Measurements from ENCODE around the gene TMEM167B. TPM values are rescaled to one million over a fixed set of nuclear protein-coding genes. Genes with fewer than 3 reads are reported as not detected.

Gene TMEM167B
- total and polyA plus RNA-seq, 2 of the 8 experiments (the other 6 are each of a cell fraction or from before 2014, with no cell fraction given) = 3.6 to 14.8 TPM

- TF ChIP-seq CTCF (IDR thresholded peaks at IDR 0.05; ENCODE audit: control extremely low read depth in 1 of 3, insufficient read depth in 1 of 3, low read depth in 1 of 3, low read length in 3 of 3) (no peak), ATF2 (IDR thresholded peaks at IDR 0.05; ENCODE audit: low read length) (no peak)
Measured at GRCh38 chr1:109109906-109110305, 19.3 kb downstream of the TMEM167B start (continued).

Data from H1 (cell line).